CD1c-positive myeloid dendritic cell (primary cell): ENCODE measurements around the gene PC.

Experiments used
- DNase-seq: peaks from one replicate; pipeline ENCODE4 v3.0.0-alpha.2; 2016; ENCODE audit errors: extremely low spot score

Gene PC

DNA sequence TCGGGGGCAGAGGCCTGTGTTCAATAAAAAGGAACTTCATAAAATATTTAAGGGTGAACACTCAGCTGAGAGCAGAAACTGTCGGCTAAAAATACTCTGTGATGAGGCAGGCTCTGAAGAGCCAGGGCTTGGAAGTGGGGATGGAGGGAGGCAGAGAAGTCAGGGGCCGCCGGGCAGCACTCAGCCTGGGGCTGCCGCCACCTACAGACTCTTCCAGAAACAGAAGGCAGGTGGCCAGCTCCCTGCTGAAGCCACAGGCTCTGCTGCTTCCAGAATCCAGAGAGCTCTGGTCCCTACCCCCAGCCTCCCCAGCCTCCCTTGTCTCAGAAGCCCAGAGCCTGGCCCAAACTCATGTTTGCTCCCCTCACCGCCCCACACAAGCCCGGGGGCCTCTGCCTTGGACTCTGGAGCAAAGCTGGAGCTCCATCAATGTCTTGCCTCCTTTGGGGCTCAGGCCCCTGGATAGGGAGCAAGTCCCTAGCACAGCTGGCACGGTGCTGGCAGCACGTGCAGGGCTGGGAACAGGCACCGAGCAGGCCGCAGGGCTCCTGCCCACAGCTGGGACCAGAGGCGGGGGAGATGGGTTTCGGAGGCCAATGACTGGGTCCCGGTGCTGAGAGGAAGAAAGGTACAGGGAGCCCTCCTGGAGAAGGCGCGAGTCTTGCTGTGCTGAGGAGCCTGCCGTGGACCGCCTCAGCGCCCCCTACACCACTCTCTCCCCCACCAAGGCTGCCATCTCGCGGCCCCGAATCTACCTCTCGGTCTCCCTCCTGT, 93.1 kb downstream of the PC start:
- DNase-seq = no peak

DNA sequence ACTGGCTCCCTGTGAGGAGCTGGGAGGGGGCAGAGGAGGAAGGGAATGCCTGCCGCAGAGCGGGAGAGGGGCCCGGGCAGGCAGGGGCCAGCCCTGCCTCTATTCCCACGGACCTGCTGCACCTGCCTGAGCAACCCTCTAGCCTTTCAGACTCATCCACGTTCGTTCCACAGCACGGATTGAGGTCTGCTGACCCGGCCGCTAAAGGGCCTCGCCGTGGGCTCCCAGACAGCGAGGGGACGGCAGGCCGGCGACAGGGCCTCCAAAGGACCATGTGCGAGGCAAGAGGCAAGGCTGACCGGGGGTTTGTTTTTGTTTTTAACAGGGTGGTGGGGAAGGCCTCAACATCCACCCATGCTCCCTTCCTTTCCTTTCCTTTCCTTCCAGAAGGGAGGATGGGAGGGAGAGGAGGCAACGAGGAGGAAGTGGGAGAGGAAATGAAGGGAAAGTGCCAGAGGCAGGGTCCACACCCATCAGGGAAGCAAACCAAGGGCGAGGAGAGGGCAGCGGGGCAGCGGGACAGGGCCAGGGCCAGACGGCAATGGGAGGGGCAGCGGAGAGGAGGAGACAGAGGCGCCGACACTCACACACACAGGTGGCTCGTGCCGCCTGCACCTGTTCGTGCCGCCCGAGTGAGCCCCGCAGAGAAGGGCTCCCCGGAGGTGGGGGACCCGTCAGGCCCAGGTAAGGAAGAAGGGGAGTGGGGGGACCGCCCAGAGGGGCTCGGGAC, 93.8 kb downstream of the PC start:
- no peak for DNase-seq

DNA sequence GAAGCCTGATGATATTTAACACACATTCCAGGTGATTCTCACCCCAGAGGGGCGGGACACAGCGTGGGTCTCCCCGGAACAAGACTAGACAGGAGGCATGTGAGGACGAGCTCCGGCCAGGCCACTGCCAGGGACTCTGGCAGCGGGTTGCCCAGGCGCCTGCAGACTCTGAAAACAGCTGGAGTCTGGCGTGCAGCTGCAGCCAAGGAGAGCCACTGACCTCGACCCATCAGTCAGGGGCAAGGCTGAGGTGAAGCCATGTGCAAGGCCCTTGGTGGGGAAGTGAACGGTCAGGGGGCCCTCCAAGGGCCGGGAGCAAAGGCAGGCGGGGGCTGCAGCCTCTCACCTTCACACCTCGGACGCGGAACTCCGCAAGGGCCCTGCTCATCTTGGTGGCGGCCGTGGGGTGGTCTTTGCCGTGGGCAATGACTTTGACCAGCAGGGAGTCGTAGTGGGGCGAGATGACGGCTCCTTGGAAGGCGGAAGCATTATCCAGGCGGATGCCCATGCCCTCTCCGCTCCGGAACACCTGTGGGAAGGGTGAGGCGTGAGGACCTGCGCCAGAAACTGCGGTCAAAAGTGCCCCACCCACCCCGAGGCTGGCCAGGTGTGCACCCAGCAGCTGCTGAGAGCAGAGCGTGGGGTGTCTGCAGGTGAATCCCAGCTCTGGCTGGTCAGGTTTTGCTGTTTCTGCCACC, 94.6 kb downstream of the PC start:
- no peak for DNase-seq

DNA sequence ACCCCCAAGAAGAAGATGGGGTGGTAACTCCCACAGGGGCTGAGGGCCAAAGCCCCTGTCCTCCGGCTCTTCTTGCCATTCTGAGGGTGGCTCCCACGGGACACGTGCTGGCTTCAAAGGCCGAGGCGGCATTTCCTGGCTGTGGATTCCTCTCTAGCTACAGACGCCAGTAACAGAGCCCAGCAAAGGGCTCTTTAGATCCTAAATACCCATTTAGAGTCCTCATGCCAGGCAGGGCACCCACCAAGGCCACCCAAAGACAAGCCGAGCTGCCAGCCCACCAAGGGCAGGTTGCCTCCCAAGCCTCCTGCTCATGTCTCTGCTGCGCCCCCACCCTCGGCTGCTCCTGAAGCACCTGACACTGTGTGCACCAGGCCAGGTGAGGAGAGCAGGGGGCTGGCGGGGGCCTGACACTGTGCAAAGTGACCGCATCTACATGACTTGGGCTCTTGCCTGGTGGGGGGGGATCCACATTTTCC, 95.6 kb downstream of the PC start:
- no peak for DNase-seq

DNA sequence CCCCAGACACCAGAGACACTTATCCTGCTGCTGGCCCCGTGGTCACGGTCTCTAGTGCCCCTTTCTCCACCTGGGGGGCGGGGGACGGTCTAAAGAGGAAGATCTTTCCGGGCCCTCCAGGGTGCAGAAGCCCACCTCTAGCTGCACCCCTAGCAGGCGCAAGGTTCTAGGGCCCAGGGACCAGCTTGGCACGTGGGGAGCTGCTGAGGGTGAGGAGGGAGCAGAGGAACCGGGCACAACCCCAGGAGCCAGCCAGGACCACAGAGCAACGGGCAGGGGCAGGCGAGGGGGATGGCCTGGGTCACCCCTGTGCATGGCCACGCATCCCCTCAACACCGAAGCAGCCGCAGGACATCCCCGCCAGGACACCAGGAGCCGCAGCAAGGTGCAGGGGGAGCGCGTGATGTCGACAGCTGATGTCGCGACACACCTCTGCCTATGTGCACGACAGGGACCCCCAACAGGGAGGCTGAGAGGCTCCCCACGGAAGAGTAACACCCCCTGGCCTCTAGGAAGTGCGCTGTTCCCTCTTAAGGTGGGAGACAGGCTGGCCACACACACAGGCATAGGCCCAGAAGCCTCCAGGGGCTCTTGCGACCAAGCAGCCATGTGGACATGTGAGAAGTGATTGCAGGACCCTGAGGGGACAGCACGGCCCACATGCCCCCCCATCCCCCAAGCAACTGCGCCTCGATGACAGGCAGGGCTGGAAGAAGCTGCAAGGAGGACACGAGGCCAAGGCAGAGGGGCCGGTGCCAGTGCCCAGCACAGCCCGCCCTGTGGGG, 96.2 kb downstream of the PC start:
- DNase-seq = no peak

DNA sequence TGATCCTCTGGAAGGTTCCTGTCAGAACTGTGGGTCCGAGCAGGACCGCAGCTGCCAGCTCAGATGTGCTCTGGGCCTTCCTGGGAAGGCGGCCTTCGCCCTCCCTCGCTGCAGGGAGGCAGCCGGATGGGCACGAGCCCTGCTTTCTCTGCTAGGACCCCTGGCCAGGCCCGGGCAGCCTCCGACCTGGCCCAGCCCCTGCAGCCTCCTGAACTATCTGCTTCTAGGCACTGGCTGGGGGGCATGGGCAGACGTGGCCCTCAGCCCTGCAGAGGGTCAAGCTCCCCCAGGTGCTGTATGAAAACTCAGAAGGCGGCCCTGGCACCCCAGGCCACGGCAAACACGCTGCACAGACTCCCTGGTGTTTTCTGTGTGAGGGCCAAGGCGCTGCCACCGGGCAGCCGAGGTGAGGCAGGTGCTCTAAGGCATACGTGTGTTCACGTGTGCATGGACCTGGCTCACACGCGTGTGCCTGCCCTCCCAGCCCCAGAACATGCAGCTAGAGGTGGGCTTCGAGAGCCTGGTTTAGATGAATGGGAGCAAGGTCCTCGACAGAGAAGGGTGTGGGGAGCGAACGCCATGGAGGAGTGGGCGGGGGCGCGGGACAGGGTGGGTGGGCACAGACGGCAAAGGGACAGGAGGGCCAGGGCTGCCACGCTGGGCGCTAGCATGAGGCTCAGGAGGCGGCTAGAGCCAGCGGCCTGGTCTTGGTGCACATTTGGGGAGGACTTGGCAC, 97.0 kb downstream of the PC start:
- DNase-seq = no peak

DNA sequence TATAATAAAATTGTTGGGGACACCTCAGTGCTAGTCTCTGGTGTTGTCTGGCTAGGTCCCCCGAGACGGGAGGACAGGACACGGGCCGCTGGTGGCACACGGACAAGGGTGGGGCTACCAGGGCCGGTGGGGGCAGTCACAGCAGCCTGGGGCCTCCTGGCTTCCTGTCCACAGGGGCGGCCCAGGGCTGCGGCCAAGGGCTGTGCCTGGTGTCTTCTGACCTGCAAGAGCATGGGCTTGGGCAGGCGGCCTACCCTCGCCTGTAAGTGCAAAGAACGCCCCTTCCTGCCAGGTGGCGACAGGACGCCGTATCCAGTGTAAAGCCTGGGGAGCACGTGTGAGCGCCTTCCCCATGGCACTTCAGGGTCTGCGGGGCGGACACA, 97.7 kb downstream of the PC start:
- no peak for DNase-seq

DNA sequence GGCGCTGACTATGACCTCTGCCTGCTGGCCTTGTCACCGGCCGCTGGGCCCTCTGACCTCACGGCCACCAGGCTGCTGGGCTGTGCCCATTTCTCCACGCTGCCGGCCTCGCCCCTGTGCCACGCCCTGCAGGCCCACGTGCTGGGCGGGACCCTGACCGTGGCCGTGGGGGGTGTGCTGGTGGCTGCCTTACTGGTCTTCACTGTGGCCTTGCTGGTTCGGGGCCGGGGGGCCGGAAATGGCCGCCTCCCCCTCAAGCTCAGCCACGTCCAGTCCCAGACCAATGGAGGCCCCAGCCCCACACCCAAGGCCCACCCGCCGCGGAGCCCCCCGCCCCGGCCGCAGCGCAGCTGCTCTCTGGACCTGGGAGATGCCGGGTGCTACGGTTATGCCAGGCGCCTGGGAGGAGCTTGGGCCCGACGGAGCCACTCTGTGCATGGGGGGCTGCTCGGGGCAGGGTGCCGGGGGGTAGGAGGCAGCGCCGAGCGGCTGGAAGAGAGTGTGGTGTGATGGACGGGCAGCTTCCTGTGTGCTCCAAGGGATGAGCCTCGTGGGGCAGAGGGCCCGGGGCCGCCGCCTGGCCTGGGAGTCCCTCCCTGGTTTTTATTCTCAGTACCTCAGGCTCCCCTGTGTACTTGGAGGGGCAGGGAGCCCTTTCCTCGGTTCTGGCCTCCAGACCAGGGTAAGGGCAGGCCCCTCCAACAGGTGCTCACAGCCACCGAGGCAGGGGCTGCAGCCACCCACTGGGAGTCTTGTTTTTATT, 98.3 kb downstream of the PC start:
- DNase-seq = no peak

DNA sequence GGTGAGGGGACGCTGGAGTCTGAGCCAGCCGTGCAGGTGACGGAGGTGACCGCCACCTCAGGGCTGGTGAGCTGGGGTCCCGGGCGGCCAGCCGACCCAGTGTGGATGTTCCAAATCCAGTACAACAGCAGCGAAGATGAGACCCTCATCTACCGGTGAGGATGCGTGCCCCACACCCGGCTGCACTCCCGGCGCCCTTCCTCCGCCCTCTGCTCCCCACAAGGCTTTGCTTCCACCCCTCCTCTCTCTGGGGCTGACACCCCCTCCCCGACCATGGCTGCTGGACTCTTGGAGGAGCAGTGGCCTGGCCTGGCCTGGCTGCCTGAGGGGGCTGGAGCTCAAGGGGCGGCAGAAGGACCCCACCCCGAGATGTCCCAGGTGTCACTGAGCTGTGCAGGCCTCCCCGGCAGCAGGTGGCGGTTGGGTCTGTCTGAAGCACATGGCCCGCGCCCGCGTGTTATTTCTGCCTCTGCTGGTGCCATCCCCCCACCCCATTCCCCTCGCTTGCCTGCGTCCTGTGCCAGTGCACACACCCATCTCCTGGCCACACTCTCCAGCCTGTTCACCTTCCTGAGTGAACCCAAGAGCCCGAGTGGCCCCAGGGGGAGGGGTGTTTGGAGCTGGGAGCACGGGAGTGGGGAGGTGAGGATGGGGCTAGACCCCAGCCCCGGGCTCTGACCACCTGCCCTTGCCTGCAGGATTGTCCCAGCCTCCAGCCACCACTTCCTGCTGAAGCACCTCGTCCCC, 99.1 kb downstream of the PC start:
- DNase-seq = no peak

DNA sequence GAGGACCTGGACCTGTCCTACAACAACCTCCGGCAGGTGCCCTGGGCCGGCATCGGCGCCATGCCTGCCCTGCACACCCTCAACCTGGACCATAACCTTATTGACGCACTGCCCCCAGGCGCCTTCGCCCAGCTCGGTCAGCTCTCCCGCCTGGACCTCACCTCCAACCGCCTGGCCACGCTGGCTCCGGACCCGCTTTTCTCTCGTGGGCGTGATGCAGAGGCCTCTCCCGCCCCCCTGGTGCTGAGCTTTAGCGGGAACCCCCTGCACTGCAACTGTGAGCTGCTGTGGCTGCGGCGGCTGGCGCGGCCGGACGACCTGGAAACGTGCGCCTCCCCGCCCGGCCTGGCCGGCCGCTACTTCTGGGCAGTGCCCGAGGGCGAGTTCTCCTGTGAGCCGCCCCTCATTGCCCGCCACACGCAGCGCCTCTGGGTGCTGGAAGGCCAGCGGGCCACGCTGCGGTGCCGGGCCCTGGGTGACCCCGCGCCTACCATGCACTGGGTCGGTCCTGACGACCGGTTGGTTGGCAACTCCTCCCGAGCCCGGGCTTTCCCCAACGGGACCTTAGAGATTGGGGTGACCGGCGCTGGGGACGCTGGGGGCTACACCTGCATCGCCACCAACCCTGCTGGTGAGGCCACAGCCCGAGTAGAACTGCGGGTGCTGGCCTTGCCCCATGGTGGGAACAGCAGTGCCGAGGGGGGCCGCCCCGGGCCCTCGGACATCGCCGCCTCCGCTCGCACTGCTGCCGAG, 99.8 kb downstream of the PC start:
- no peak for DNase-seq

DNA sequence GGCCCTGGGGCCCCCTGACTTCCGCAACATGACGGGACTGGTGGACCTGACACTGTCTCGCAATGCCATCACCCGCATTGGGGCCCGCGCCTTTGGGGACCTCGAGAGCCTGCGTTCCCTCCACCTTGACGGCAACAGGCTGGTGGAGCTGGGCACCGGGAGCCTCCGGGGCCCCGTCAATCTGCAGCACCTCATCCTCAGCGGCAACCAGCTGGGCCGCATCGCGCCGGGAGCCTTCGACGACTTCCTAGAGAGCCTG, 100.3 kb downstream of the PC start:
- DNase-seq = no peak

DNA sequence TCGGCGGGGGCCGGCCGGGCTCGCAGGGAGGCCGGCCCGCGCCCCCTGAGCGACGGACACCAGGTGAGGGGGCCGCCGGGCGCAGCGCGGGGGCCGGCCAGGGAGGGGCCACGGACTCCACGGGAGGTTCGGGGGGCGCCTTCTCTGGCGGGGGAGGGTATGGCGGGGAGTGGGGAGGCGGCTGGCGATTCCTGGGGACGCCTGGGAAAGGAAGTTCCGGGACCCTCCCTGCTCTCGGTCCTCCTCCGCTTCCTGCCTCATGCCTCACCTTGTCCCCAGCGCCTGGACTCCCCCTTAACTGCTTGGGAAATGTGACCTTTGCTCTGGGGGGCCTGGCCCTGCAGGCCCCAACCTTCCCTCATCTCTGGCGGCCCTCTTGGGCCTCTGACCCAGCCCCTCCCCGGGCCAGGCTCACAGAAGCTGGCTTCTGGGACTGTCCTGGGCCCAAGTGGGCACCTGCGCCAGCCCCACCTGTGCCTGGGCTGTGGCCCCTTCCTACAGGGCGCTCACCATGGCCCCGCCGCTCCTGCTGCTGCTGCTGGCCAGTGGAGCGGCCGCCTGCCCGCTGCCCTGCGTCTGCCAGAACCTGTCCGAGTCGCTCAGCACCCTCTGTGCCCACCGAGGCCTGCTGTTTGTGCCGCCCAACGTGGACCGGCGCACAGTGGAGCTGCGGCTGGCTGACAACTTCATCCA, 100.8 kb downstream of the PC start:
- no peak for DNase-seq

DNA sequence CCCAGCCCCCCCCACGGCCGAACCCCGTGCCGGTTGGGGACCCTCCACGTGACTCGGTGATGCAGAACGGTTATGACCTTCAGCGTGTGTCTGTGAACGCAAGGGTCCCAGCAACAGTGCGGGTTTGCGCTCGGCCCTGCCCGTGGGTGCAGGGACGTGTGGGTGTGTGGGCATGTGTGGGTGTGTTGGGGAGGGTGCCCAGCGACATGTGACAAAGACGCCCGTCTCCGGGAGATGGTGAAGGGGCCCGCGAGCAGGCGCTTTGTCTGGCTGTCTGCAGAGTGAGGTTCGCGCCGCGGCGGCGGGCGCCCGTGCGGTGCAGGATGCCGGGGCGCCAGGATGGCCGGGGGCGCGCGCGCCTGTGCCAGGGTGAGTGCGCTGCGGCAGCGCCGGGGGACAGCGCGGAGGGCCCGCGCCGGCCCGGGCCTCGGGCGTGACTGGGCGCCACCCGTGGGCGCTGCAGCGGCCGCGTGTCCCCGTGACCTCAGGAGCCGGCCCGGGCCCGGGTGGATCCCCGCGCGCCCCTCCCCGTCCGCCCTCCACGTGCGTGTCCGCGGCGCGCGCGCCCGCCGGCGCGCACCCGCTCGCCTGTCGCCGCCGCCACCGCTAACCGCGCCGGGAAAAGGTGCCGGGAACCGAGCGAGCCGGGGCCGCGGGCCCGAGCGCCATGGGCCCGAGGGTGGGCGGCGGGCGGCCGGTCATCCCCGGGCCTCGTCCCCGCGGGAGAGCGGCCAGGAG, 101.5 kb downstream of the PC start, which contains the start of gene LRFN4:
LRFN4 (plus strand) TSS at position 569 of the 738 bp plus-strand sequence. CDS start 681 bp downstream, outside the sequence.
- peak; percentile 81 for DNase-seq

DNA sequence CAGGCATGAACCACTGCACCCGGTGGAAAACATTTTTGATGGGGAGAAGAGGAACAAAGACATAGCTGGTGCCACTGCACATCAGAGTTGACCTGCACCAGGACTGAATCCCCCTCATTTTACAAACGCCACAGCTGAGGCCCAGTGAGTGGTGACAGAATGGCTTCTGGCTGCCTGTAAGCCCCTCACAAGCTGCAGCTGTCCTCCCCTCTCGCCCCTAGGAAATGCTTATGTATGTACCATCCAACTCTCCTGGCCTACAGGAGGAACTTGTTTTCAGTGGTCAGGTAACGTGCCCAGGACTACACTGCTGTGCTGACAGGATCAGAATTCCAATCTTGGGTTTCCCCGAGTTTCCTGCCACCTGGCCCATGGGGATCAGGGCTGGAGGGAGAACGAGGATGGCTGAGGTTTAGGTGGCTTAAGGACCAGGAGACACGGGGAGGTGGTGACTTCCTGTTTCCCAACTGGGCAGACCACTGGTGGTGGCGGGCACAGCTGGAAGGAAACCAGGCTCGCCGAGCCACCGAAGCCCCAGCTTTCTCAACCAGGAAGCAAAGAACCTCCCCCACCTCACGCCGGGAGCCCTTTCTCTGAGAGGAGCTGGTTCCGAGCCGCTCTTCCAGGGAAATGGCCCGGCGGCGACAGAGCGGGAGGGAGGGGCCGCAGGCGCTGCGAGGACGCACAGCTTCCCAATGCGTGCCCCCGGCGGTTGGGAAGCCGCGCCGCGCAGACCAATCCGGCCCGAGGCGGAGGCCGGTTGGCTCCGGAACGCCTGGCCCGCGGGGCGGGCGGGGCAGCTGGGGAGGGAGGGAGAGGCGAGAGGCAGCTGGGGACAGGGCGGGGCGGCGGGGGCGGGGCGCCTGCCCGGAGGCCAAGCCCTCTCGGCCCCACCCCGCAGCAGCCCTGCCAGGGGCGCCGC, 102.3 kb downstream of the PC start:
- peak; percentile 96 for DNase-seq

DNA sequence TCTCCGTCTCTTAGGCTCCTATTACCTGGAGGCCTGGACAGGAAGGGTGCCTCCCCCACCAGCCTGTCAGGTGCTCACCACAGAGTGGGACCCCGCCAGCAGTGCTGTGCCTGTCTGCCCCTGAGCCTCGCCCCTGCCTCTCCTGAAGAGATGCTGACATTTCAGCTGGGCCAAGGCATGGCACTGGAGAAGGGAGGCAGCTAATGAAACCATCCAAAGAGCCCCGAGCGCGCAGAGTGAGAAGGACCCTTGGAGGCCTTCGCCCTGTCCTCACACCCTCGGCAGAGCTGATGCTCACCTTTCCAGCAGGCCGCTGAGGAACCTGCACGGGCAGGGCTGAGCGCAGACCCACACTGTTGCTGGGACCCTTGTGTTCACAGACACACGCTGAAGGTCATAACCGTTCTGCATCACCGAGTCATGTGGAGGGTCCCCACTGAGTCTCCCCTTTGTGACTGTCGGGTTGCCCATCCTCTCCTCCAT, 103.4 kb downstream of the PC start:
- DNase-seq = no peak

DNA sequence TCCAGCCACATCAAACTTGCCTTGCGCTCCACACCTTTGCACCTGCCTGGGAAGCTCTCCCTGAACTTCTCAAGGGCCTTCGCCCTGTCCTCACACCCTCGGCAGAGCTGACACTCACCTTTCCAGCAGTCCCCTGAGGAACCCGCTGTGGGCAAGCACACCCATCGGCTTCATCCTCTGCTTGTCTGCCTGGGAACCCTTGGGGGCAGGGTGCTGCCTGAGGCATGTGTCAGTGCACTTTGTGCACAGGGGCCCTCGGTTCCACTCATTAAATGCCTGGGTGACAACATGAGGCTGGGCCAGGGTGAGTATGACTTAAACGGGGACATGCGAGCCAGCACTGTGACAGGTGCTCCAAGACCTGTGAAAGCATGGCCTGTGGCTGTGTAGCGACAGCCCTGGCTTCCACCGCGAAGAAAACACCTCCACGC, 103.9 kb downstream of the PC start:
- no peak for DNase-seq
